GM12878 (cell line): Measurements from ENCODE around the gene BTBD9. TPM values are rescaled to one million over a fixed set of nuclear protein-coding genes. Genes with fewer than 3 reads are reported as not detected.

Source experiments
- ATAC-seq: fragments of 200-7000 bp; cut with Tn5 transposase; 3 replicates; pipeline ENCODE4 v1.9.1; 2020; ENCODE audit warnings: mild to moderate bottlenecking, moderate library complexity
- BruUV-seq: library from RNA; stranded (reverse); fragments of 400-500 nt; replicated peaks from 2 replicates; lab custom pipeline; 2021; lab: Mats Ljungman, UMichigan
- CTCF ChIA-PET: fragments of 300-600 bp; sonication (Branson Sonifier 250); formaldehyde crosslinking; extraction: SDS; loops from one replicate; lab custom pipeline; 2021; ENCODE audit warnings: inconsistent platforms; lab: Yijun Ruan, JAX
- POLR2A ChIA-PET: fragments of 350-600 bp; formaldehyde crosslinking; extraction: SDS; loops from one replicate; lab custom pipeline; 2021; ENCODE audit warnings: inconsistent platforms; lab: Charles Lee
- RAD21 ChIA-PET: fragments of 300-600 bp; sonication (Branson Sonifier 250); formaldehyde crosslinking; loops from one replicate; lab custom pipeline; 2023; ENCODE audit warnings: antibody characterized with exemption; ENCODE audit not compliant: unreplicated experiment; lab: Charles Lee
- SMC1A ChIA-PET: fragments of 300-600 bp; sonication (Branson Sonifier 250); formaldehyde crosslinking; loops from one replicate; lab custom pipeline; 2023; ENCODE audit not compliant: unreplicated experiment, uncharacterized antibody; lab: Charles Lee
- DNase-seq: peaks from one replicate; pipeline ENCODE4 v3.0.0-alpha.2; 2011; ENCODE audit warnings: low read depth, low spot score
- FAIRE-seq: peaks from 3 replicates; lab custom pipeline; 2011; peaks lifted over from hg19 to GRCh38; lab: Jason Lieb, UNC
- H2AFZ ChIP-seq: 2 replicates; pipeline ENCODE4 v1.6.0; 2011; ENCODE audit warnings: low read depth, low read length, control low read depth; ENCODE audit not compliant: control insufficient read depth
- H3K27ac ChIP-seq: 2 replicates; pipeline ENCODE4 v1.5.1; 2011; ENCODE audit warnings: control low read depth; ENCODE audit not compliant: control insufficient read depth, insufficient read depth
- H3K27me3 ChIP-seq, 2 experiments: replicated peaks in 1 of 2; 2 replicates each; pipeline versions ENCODE4 v1.6.0 to v1.6.1; 2011; ENCODE audit warnings: low read length in 1 of 2; ENCODE audit not compliant: control insufficient read depth in 2 of 2, insufficient read depth in 2 of 2
- H3K36me3 ChIP-seq, 2 experiments: 2 replicates each; pipeline ENCODE4 v1.5.1; 2011; ENCODE audit warnings: low read length in 1 of 2; ENCODE audit not compliant: control insufficient read depth in 2 of 2, insufficient read depth in 2 of 2
- H3K4me1 ChIP-seq: 2 replicates; pipeline ENCODE4 v1.6.1; 2011; ENCODE audit warnings: mild to moderate bottlenecking, low read length, moderate library complexity, mixed read lengths; ENCODE audit not compliant: control insufficient read depth, insufficient read depth
- H3K4me2 ChIP-seq: 2 replicates; pipeline ENCODE4 v1.6.0; 2011; ENCODE audit warnings: control low read depth; ENCODE audit not compliant: control insufficient read depth, insufficient read depth
- H3K4me3 ChIP-seq: fragments of 200-600 bp; sonication (generic); 2 replicates; pipeline ENCODE4 v1.5.1; 2016
- H3K79me2 ChIP-seq: 2 replicates; pipeline ENCODE4 v1.6.0; 2011; ENCODE audit warnings: low read length; ENCODE audit not compliant: control insufficient read depth, insufficient read depth
- H3K9ac ChIP-seq: 2 replicates; pipeline ENCODE4 v1.8.0; 2011; ENCODE audit warnings: low read length, control low read depth, mixed read lengths; ENCODE audit not compliant: control insufficient read depth, insufficient read depth
- H3K9me3 ChIP-seq: replicated peaks from 3 replicates; pipeline ENCODE4 v1.5.1; 2011; ENCODE audit warnings: mild to moderate bottlenecking, low read length; ENCODE audit not compliant: control insufficient read depth, insufficient read depth
- H4K20me1 ChIP-seq: 2 replicates; pipeline ENCODE4 v1.6.0; 2011; ENCODE audit not compliant: control insufficient read depth, insufficient read depth
- BACH1 ChIP-seq: fragments of 450-650 bp; IDR thresholded peaks from 2 replicates; pipeline ENCODE4 v1.6.1; 2017; ENCODE audit warnings: mild to moderate bottlenecking, borderline replicate concordance
- BCL11A ChIP-seq: IDR thresholded peaks from 2 replicates; pipeline ENCODE4 v1.6.1; 2011; ENCODE audit warnings: low read depth, low read length
- CBFB ChIP-seq: IDR thresholded peaks from 2 replicates; pipeline ENCODE4 v1.6.1; 2016; ENCODE audit warnings: antibody characterized with exemption, low read depth
- CREM ChIP-seq: IDR thresholded peaks from 2 replicates; pipeline ENCODE4 v1.6.1; 2014; ENCODE audit warnings: antibody characterized with exemption, low read depth
- EED ChIP-seq: sonication (generic); IDR thresholded peaks from 2 replicates; pipeline ENCODE4 v1.6.1; 2016; ENCODE audit warnings: antibody characterized with exemption, low read depth
- FOXK2 ChIP-seq: fragments of 450-650 bp; IDR thresholded peaks from 2 replicates; pipeline ENCODE4 v1.6.1; 2017; ENCODE audit warnings: mild to moderate bottlenecking, moderate library complexity
- HDAC6 ChIP-seq: fragments of 200-600 bp; sonication (generic); IDR thresholded peaks from one replicate; pipeline ENCODE4 v1.8.0; 2017; ENCODE audit warnings: antibody characterized with exemption; ENCODE audit not compliant: unreplicated experiment
- KLF5 ChIP-seq: fragments of 450-650 bp; IDR thresholded peaks from 2 replicates; pipeline ENCODE4 v1.6.1; 2014; ENCODE audit warnings: mild to moderate bottlenecking; ENCODE audit not compliant: partially characterized antibody
- MXI1 ChIP-seq: fragments of 150-350 bp; IDR thresholded peaks from 2 replicates; pipeline ENCODE4 v1.6.1; 2011; ENCODE audit warnings: low read depth, mild to moderate bottlenecking, inconsistent platforms, low read length, improper control_type of control experiment
- MYC ChIP-seq: IDR thresholded peaks from 2 replicates; pipeline ENCODE4 v1.6.1; 2011; ENCODE audit warnings: mild to moderate bottlenecking, low read length, moderate library complexity, inconsistent platforms; ENCODE audit not compliant: insufficient read depth, insufficient replicate concordance, insufficient read length, severe bottlenecking
- RAD51 ChIP-seq: fragments of 450-650 bp; IDR thresholded peaks from 2 replicates; pipeline ENCODE4 v1.6.1; 2016; ENCODE audit warnings: moderate library complexity, mild to moderate bottlenecking, inconsistent platforms
- SIN3A ChIP-seq: IDR thresholded peaks from 2 replicates; pipeline ENCODE4 v1.6.1; 2012; ENCODE audit warnings: low read depth, low read length, improper control_type of control experiment
- SMC3 ChIP-seq: IDR thresholded peaks from 2 replicates; pipeline ENCODE4 v1.6.1; 2011; ENCODE audit warnings: low read length, improper control_type of control experiment, borderline replicate concordance
- TCF12 ChIP-seq: IDR thresholded peaks from 2 replicates; pipeline ENCODE4 v1.6.1; 2011; ENCODE audit warnings: low read depth, mild to moderate bottlenecking, low read length
- WGBS: methylation state at CpG from one replicate; pipeline ENCODE4 v1.1.6; 2016; ENCODE audit warnings: low lambda C conversion rate; ENCODE audit not compliant: insufficient replicate concordance, insufficient coverage; ENCODE audit errors: missing lambda C conversion rate; 5-methylcytosine and 5-hydroxymethylcytosine counted together
- in situ Hi-C: fragments of 300-500 bp; cut with MboI; formaldehyde crosslinking; loops from 9 replicates; pipeline ENCODE4 v1.14.3; 2018; ENCODE audit warnings: mixed read lengths
- intact Hi-C: fragments of 100-400 bp; cut with micrococcal nuclease; formaldehyde crosslinking; loops from one replicate; pipeline ENCODE4 v1.14.2; 2022; ENCODE audit not compliant: unreplicated experiment
- polyA plus RNA-seq, 11 experiments: library from polyadenylated mRNA; depleted of rRNA in 4 of 11; unstranded in 6 of 11; stranded (reverse) in 5 of 11; fragments of >200 nt; fragmentation: Nextera tagmentation in 4 of 11; fragmentation: Illumina TruSeq in 1 of 11; extraction: Ambion mirVana in 4 of 11; extraction: Trizol in 1 of 11; gene quantifications; 1 replicate in 1 of 11; 2 replicates in 10 of 11; pipeline versions ENCODE4 v1.2.1 to v1.2.3, GENCODE V29; 2011 to 2016; ENCODE audit warnings: inconsistent platforms in 2 of 11, missing spikeins in 2 of 11, low read depth in 1 of 11
- total RNA-seq, 4 experiments: library from RNA; depleted of rRNA in 3 of 4; stranded (reverse); fragments of >200 nt in 3 of 4; fragmentation: Illumina TruSeq in 1 of 4; extraction: Trizol in 1 of 4; gene quantifications; 2 replicates each; pipeline versions ENCODE4 v1.2.1 to v1.2.3, GENCODE V29; 2013 to 2021
- TF ChIP-seq, protein P1 (sequence below): fragments of 150-350 bp; IDR thresholded peaks from 2 replicates; pipeline ENCODE4 v1.6.1; 2016; ENCODE audit warnings: low read depth, low read length
- TF ChIP-seq, protein P2 (sequence below): IDR thresholded peaks from 2 replicates; pipeline ENCODE4 v1.6.1; 2011; ENCODE audit warnings: borderline replicate concordance, low read depth, mild to moderate bottlenecking, moderate library complexity, low read length; ENCODE audit not compliant: insufficient read depth, poor library complexity, severe bottlenecking
- TF ChIP-seq, protein P3 (sequence below): fragments of 450-650 bp; IDR thresholded peaks from 2 replicates; pipeline ENCODE4 v1.6.1; 2018; ENCODE audit warnings: borderline replicate concordance, mild to moderate bottlenecking; ENCODE audit not compliant: partially characterized antibody

The BTBD9 gene
- total and polyA plus RNA-seq, 10 of the 15 experiments (the other 5 are each of a cell fraction or from before 2014, with no cell fraction given): 0.22 to 8.6 (median 4.6) TPM

DNA sequence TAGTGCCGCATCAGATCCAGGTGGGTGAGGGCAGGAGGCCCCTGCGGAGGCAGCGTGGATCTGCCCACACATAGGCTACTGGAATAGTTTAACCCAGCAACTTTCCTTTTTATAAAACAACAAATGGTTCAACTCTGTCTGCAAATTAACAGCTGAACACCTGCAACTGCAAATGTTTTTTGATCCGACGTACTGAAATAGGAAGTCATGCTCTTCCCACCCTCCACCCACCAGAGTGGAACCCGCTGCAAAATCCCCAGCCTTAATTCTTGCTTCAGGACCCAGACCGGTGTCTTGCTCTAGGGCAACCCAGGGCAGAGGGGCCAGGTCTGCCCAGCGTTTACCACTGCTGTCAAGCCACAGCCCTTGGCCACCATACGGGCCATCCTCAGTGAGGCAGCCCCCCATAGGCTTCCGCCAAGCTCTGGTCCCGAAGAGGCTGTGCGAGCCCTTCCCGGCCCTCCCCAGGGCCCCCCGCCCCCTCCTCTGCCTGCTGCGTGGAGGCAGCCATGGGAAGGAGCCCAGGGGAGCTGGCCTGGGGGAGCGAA lies 485.9 kb downstream of the BTBD9 start:
- no peak overlapping the region for H3K4me2 ChIP-seq
- ChIA-PET CTCF (interaction anchor here (1.0 kb wide), 1 partner anchor 627 kb away, joined by 3 read pairs; no protein-coding TSS in a partner anchor), POLR2A (no interaction called here), RAD21 (no interaction called here), SMC1A (no interaction called here)
- H2AFZ ChIP-seq: no peak overlapping the region
- BruUV-seq: no TSS peak
- in situ Hi-C loops (no loop called here), intact Hi-C loops (no loop called here)
- H3K36me3 ChIP-seq: peaks cover 0 to 5% of the 10 kb centered on the region in 2 experiments; a peak in 3 of 4 replicates
- H3K79me2 ChIP-seq: no peaks in the 10 kb centered on the region
- ATAC-seq: no peak
- H3K9ac ChIP-seq: no peak overlapping the region
- no peaks in the 10 kb centered on the region for H3K27me3 ChIP-seq
- DNase-seq: no peak
- H4K20me1 ChIP-seq: no peaks in the 10 kb centered on the region
- no peak for FAIRE-seq
- 96% methylated on average over 15 of the region's 16 CpGs for WGBS
- H3K27ac ChIP-seq: no peak overlapping the region
- no peaks in the 10 kb centered on the region for H3K4me1 ChIP-seq
- H3K4me3 ChIP-seq: no peak overlapping the region
- no peaks in the 10 kb centered on the region for H3K9me3 ChIP-seq
- TF ChIP-seq SIN3A (no peak), BACH1 (no peak), MXI1 (no peak), TCF12 (no peak), EED (no peak), RAD51 (no peak), CBFB (no peak), SMC3 (no peak), FOXK2 (no peak), BCL11A (no peak), HDAC6 (no peak), MYC (no peak), CREM (no peak), KLF5 (no peak)
- TF ChIP-seq, protein P1, sequence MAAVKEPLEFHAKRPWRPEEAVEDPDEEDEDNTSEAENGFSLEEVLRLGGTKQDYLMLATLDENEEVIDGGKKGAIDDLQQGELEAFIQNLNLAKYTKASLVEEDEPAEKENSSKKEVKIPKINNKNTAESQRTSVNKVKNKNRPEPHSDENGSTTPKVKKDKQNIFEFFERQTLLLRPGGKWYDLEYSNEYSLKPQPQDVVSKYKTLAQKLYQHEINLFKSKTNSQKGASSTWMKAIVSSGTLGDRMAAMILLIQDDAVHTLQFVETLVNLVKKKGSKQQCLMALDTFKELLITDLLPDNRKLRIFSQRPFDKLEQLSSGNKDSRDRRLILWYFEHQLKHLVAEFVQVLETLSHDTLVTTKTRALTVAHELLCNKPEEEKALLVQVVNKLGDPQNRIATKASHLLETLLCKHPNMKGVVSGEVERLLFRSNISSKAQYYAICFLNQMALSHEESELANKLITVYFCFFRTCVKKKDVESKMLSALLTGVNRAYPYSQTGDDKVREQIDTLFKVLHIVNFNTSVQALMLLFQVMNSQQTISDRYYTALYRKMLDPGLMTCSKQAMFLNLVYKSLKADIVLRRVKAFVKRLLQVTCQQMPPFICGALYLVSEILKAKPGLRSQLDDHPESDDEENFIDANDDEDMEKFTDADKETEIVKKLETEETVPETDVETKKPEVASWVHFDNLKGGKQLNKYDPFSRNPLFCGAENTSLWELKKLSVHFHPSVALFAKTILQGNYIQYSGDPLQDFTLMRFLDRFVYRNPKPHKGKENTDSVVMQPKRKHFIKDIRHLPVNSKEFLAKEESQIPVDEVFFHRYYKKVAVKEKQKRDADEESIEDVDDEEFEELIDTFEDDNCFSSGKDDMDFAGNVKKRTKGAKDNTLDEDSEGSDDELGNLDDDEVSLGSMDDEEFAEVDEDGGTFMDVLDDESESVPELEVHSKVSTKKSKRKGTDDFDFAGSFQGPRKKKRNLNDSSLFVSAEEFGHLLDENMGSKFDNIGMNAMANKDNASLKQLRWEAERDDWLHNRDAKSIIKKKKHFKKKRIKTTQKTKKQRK: no peak
- TF ChIP-seq, protein P2, sequence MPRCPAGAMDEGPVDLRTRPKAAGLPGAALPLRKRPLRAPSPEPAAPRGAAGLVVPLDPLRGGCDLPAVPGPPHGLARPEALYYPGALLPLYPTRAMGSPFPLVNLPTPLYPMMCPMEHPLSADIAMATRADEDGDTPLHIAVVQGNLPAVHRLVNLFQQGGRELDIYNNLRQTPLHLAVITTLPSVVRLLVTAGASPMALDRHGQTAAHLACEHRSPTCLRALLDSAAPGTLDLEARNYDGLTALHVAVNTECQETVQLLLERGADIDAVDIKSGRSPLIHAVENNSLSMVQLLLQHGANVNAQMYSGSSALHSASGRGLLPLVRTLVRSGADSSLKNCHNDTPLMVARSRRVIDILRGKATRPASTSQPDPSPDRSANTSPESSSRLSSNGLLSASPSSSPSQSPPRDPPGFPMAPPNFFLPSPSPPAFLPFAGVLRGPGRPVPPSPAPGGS: no peak
- TF ChIP-seq, protein P3, sequence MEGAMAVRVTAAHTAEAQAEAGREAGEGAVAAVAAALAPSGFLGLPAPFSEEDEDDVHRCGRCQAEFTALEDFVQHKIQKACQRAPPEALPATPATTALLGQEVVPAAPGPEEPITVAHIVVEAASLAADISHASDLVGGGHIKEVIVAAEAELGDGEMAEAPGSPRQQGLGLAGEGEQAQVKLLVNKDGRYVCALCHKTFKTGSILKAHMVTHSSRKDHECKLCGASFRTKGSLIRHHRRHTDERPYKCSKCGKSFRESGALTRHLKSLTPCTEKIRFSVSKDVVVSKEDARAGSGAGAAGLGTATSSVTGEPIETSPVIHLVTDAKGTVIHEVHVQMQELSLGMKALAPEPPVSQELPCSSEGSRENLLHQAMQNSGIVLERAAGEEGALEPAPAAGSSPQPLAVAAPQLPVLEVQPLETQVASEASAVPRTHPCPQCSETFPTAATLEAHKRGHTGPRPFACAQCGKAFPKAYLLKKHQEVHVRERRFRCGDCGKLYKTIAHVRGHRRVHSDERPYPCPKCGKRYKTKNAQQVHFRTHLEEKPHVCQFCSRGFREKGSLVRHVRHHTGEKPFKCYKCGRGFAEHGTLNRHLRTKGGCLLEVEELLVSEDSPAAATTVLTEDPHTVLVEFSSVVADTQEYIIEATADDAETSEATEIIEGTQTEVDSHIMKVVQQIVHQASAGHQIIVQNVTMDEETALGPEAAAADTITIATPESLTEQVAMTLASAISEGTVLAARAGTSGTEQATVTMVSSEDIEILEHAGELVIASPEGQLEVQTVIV: no peak
